Loucy (cell line): ENCODE results near the gene GABRR1.

Experiments
- CTCF ChIP-seq: fragments of 200-600 bp; sonication (generic); conservative IDR thresholded peaks from 2 replicates; pipeline ENCODE4 v1.5.1; 2014; ENCODE audit warnings: mild to moderate bottlenecking, antibody characterized with exemption, low read length
- EZH2phosphoT487 ChIP-seq: fragments of 200-600 bp; IDR thresholded peaks from 2 replicates; pipeline ENCODE4 v1.6.1; 2018; ENCODE audit warnings: antibody characterized with exemption, mild to moderate bottlenecking, moderate library complexity, borderline replicate concordance

GRCh38 chr6:89204096-89204495, 13.1 kb downstream of the GABRR1 start:
- TF ChIP-seq CTCF (no peak), EZH2phosphoT487 (no peak)
